Peyer's patch (tissue), 4 donors: ENCODE results near the gene FAM219B.

Experiments
- POLR2A ChIP-seq, 2 donors: fragments of 450-650 bp; IDR thresholded peaks; one replicate each; pipeline ENCODE4 v1.5.1; 2017; ENCODE audit warnings: antibody characterized with exemption in 2 of 2, mild to moderate bottlenecking in 2 of 2, moderate library complexity in 2 of 2
- TF ChIP-seq, protein P1 (sequence below), 6 experiments: fragments of 450-650 bp in 4 of 6; fragments of 200-600 bp in 2 of 6; sonication (generic) in 1 of 6; IDR thresholded peaks; one replicate each; pipeline ENCODE4 v1.5.1; 2017 to 2019; ENCODE audit warnings: antibody characterized with exemption in 6 of 6, mild to moderate bottlenecking in 3 of 6, moderate library complexity in 1 of 6

DNA sequence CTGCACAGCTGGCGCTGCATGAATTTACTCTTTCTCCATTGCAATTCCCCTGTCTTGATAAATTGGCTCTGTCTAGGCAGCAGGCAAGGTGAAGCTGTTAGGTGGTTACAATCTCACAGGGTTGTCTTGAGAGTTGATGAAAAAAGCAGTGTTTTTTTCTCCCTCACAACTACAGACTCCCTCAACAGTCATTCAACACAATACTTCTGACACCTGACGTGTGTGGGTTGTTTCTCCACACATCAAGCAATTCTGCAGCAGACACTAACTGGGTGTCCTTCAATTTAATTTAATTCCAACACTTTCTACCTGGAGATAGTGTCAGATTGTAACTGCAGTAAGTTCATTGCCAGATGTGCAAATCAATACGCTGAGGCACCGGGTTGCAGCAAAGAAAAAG, 28.4 kb downstream of the FAM219B start:
- no peak for TF ChIP-seq POLR2A (IDR thresholded peaks at IDR 0.05)
- TF ChIP-seq, protein P1, sequence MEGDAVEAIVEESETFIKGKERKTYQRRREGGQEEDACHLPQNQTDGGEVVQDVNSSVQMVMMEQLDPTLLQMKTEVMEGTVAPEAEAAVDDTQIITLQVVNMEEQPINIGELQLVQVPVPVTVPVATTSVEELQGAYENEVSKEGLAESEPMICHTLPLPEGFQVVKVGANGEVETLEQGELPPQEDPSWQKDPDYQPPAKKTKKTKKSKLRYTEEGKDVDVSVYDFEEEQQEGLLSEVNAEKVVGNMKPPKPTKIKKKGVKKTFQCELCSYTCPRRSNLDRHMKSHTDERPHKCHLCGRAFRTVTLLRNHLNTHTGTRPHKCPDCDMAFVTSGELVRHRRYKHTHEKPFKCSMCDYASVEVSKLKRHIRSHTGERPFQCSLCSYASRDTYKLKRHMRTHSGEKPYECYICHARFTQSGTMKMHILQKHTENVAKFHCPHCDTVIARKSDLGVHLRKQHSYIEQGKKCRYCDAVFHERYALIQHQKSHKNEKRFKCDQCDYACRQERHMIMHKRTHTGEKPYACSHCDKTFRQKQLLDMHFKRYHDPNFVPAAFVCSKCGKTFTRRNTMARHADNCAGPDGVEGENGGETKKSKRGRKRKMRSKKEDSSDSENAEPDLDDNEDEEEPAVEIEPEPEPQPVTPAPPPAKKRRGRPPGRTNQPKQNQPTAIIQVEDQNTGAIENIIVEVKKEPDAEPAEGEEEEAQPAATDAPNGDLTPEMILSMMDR (IDR thresholded peaks at IDR 0.05): no peak
